Coronary artery (tissue), 2 donors: Measurements from ENCODE around the gene GABRA1.

Experiments
- DNase-seq: peaks from one replicate; pipeline ENCODE4 v3.0.0-alpha.2; 2017; ENCODE audit warnings: low spot score
- H3K27ac ChIP-seq, 2 donors: fragments of 200-600 bp; sonication (generic); one replicate each; pipeline ENCODE4 v1.5.1; 2016 to 2019
- H3K4me3 ChIP-seq: fragments of 200-600 bp; sonication (generic); 2 replicates; pipeline ENCODE4 v1.5.1; 2016; ENCODE audit warnings: mild to moderate bottlenecking, moderate library complexity
- TF ChIP-seq, protein P1 (sequence below): fragments of 200-600 bp; sonication (generic); IDR thresholded peaks from one replicate; pipeline ENCODE4 v1.5.1; 2019; ENCODE audit warnings: antibody characterized with exemption

The GABRA1 gene

DNA sequence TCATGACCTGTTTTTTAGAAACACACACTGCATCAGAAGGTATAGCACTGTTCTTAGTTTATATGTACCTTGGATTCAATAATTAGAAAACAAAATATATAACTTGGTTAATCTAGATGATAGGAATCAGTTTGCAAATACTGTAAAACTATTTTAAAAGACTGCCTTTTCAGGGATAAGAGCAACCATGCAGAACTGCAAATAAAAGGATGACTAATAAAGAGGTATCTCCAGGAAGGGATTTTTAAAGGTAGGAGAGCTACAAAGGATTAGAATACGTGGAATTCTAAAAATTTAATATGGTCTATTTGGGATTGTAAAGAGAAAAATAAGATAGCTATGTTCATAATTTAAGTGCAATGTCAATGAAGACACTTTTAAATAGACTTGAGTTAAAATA lies 9.4 kb downstream of the GABRA1 start:
- TF ChIP-seq, protein P1, sequence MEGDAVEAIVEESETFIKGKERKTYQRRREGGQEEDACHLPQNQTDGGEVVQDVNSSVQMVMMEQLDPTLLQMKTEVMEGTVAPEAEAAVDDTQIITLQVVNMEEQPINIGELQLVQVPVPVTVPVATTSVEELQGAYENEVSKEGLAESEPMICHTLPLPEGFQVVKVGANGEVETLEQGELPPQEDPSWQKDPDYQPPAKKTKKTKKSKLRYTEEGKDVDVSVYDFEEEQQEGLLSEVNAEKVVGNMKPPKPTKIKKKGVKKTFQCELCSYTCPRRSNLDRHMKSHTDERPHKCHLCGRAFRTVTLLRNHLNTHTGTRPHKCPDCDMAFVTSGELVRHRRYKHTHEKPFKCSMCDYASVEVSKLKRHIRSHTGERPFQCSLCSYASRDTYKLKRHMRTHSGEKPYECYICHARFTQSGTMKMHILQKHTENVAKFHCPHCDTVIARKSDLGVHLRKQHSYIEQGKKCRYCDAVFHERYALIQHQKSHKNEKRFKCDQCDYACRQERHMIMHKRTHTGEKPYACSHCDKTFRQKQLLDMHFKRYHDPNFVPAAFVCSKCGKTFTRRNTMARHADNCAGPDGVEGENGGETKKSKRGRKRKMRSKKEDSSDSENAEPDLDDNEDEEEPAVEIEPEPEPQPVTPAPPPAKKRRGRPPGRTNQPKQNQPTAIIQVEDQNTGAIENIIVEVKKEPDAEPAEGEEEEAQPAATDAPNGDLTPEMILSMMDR = no peak
- DNase-seq = no peak
- no peak overlapping the region for H3K27ac ChIP-seq
- H3K4me3 ChIP-seq = no peak overlapping the region

GRCh38 chr5:161863259-161863658 lies 15.3 kb downstream of the GABRA1 start:
- H3K27ac ChIP-seq = no peak overlapping the region
- TF ChIP-seq, protein P1 = no peak
- no peak overlapping the region for H3K4me3 ChIP-seq
- no peak for DNase-seq

DNA sequence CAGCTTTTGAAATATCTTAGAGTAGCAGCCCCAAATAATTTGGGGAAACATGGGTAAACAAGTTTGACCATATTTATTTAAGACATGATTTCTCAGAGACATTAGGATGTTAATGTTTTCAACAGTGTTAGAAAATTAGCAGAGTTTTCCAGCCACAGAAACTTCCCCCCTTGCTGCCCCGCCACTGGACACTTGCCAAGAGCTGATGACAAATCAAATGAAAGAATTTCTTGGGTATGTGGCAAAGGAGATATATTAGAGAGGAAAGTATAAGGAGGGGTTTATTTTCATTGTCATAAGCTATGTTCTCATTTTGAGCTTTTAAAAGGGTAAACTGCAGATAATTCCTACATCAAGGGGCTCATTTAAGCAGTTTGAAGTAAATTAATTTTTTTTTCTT lies 15.9 kb downstream of the GABRA1 start:
- Histone ChIP-seq H3K4me3 (no peak overlapping the region), H3K27ac (no peak overlapping the region)
- TF ChIP-seq, protein P1 = no peak
- no peak for DNase-seq

DNA sequence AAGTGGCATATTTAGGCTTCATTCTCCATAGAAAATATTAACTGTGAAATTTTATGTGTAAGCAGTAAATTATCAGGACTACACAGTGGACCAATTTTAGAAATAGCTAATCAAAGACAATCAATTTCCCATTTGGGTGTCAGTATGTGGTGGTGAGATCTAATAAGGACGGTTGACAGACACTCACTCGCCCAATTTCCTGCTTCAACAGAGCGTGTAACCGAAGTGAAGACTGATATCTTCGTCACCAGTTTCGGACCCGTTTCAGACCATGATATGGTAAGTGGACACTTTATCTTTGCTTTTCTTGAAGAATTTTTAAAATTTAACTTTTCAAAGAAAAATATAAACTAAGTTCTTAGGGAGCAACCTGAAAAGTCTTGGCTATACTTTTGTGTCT lies 17.6 kb downstream of the GABRA1 start:
- TF ChIP-seq, protein P1 = no peak
- no peak for DNase-seq
- H3K4me3 ChIP-seq = no peak overlapping the region

GRCh38 chr5:161889971-161890370 lies 42.1 kb downstream of the GABRA1 start:
- no peak overlapping the region for H3K4me3 ChIP-seq
- no peak overlapping the region for H3K27ac ChIP-seq
- TF ChIP-seq, protein P1 = no peak
- DNase-seq = no peak

More for the DNA sequence above, 17.6 kb downstream of the GABRA1 start:
- no peak overlapping the region for H3K27ac ChIP-seq

GRCh38 chr5:161895514-161895913 lies 47.6 kb downstream of the GABRA1 start:
- DNase-seq = no peak
- Histone ChIP-seq H3K4me3 (no peak overlapping the region), H3K27ac (no peak overlapping the region)
- TF ChIP-seq, protein P1 = no peak

GRCh38 chr5:161897033-161897432 lies 49.1 kb downstream of the GABRA1 start:
- Histone ChIP-seq H3K27ac (no peak overlapping the region), H3K4me3 (no peak overlapping the region)
- TF ChIP-seq, protein P1 = no peak
- DNase-seq = no peak
